COLO829 (cell line): ENCODE results near the gene MYEF2.

Experiments used
- DNase-seq: peaks from one replicate; pipeline ENCODE4 v3.0.0; 2012; ENCODE audit warnings: low spot score

Gene MYEF2, protein sequence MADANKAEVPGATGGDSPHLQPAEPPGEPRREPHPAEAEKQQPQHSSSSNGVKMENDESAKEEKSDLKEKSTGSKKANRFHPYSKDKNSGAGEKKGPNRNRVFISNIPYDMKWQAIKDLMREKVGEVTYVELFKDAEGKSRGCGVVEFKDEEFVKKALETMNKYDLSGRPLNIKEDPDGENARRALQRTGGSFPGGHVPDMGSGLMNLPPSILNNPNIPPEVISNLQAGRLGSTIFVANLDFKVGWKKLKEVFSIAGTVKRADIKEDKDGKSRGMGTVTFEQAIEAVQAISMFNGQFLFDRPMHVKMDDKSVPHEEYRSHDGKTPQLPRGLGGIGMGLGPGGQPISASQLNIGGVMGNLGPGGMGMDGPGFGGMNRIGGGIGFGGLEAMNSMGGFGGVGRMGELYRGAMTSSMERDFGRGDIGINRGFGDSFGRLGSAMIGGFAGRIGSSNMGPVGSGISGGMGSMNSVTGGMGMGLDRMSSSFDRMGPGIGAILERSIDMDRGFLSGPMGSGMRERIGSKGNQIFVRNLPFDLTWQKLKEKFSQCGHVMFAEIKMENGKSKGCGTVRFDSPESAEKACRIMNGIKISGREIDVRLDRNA

DNA sequence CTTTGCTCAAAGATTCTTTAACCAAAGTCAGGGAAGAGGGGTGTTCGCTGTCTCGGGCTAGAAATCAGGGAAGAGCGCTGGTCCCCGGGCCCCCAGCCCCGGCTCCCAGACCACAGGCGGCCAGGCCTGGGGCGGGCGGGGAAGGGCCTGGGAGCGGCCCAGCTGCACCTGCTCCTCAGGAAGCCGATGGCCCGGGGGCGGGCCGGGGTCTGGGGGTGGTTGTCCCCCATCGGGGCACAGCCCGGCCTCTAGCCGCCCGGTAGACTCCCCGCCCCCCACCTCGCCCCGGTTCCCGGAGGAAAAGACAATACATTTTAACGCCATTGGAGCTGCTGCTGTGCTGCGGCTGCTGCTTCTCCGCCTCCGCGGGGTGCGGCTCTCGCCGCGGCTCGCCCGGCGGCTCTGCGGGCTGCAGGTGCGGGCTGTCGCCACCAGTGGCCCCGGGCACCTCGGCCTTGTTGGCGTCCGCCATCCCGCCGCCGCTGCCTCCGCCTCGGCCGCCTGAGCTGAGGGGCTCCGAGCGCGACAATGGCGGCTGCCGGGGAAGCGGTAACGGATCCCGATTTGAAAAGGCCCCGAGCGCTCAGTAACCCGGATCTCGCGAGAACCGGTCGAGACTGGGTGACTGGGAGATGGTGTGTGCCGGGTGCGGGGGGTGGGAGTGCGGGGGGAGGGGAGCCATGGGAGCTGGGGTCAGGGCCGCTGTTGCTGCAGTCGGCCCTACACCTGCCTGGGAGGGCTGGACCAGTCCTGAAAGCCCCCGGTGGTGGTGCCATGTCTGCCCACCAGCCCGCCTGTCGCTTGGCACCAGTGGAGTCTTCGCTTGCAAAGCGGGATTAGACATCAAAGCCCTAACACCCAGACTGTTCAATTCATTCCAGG, at the start of gene MYEF2:
MYEF2 (minus strand) TSS at position 530 of the 882 bp plus-strand sequence; CDS start at position 472, 58 bp downstream.
- DNase-seq, result peak; percentile 6

GRCh38 chr15:48225771-48226170, 47.7 kb upstream of the MYEF2 start:
- DNase-seq, result no peak

- DNase-seq, result no peak
These were observed 44.5 kb upstream of the MYEF2 start for GRCh38 chr15:48222627-48223026.

GRCh38 chr15:48221885-48222284, 43.8 kb upstream of the MYEF2 start:
- DNase-seq, result no peak

- DNase-seq, result no peak
These were observed 43.2 kb upstream of the MYEF2 start for GRCh38 chr15:48221261-48221660.

GRCh38 chr15:48205981-48206380, 27.9 kb upstream of the MYEF2 start, which contains the start of gene SLC12A1:
SLC12A1 (plus strand) TSS chr15:48206302; CDS start chr15:48207720, 1,418 bp downstream.
- DNase-seq, result no peak

GRCh38 chr15:48202068-48202467, 24.0 kb upstream of the MYEF2 start:
- no peak for DNase-seq

DNA sequence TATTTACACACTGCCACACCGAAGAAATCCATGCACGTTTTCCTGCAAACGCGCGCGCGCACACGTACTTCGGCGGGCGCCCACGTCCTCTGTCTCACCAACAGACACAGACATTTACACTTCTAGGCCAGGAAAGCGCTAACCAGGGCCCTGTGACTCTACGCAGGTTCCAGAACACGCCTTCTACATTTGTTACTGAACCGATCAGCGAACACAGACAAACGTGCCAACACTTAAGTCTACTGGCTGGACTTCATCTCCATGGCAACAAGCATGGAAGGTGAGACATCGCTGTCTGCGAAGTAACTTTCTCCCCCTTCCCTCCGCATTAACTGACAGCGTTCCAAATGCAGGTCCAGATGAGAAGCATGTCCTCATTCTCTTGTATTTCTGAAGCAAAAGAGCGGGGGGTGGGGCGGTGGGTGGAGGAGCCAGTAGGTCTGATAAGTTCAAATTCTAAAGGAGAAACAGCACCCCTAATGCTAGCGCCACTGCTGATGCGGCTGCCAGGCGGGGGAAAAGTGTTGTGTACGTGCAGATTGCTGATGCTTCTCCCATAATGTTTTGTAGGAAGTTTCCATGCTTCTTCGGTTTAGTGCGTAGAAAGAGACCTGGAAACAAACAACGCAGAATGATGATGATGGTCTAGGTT, 13.6 kb upstream of the MYEF2 start, which contains the start of gene CTXN2:
CTXN2 (plus strand) TSS at position 92 of the 652 bp plus-strand sequence. CDS start 9,636 bp downstream, outside the sequence.
- no peak for DNase-seq

DNA sequence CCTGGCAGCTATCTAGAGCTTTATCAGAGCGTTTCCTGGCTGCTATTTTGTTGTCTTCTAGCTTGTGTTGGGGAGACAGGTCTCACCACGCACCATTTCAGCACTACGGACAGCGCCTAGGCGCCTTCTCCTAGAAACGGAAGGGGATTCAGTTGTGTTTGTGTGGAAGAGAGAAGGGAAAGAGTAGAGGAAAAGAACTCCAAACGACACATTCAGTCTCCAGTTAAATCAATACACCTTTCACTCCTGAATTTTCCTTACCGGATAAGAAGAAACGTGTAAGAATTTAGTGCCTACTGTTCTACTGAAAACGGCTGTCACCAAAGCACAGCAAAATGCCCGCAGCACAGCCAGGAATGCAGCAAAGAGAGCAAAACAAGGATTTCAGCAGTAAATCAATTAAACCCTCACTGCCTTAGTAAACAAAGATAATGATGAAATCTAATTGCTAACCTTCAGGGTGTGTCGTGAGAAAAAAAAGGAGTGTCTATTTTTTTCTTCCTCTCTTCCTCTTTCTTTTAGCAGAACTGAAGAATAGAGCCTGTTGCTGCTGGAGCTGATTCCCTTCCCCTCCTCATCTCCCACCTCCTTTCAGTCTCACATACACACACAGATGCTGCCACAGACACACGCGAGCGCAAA, 13.0 kb upstream of the MYEF2 start:
- peak; percentile 13 for DNase-seq

DNA sequence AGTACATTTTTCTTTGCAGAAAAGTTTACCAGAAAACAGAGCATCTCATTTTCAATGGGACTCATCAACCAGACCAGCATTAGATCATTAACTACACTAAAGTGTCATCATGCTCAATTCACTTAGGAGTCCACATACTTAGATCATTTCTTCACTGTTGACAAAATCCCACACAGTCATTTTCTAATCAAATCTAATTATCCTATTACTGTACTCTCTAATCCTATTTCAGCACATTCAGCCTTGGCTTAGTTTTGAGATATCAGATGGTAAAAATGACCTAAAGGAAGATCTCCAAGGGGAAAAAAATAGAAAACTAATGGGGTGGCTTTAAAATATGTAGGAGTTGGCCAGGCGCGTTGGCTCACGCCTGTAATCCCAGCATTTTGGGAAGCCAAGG, 8.2 kb upstream of the MYEF2 start:
- DNase-seq, result no peak

GRCh38 chr15:48185529-48185928, 7.4 kb upstream of the MYEF2 start:
- DNase-seq, result no peak

DNA sequence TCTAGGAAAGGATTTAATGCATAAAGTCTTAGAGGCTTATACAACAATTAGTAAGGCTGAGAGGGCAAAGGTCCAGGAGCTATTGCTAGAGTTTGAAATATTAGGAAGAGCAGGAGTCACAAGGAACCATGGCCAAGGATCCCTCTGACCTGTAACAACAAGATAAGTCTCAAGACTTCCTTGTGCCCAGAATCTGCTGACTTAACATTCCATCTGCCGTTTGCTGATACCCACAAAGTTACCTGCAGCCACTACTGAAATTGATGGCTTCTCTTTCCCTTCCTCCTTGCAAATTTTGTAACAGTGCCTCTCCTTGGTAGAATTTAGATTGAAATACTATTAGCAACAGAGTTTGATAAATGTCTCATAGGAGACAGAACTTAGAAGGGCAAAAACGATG, 4.7 kb upstream of the MYEF2 start:
- DNase-seq, result no peak

GRCh38 chr15:48178648-48178931, 495 bp upstream of the MYEF2 start:
- no peak for DNase-seq

DNA sequence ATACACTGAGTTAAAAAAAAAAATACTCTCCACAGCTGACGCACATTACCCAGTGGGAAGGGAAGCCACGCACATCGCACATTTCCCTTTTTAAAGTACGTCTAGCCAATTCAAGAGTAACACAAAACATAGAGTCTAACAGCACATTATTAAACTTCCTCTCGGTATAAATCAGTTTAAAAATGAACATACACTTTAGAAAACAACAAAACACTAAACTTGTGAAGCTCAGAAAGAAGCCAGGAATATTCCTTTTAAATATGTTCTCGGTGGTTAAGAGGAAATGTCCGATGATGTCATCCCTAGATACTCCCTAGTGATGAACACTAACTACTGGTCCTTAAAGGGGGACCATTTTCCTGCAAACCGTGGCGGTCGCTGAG, 721 bp downstream of the MYEF2 start:
- no peak for DNase-seq

DNA sequence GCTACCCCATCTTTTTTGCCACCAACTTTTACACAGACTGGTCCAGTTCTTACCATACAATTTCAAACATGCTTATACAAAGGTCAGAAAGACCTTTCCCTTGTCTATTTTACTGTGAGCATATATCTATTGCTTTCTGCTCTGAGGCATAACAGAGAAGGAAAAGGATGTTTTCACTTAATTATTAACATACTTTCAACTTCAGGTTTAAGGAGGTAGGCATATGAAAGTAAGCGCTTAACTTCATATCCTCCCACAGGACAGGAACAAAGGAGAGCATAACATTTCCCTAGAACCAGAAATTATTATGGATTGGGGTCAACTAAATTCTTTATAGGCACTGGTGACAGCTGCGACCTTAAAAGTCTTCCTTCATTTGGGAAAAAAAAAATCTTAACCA, 1.1 kb downstream of the MYEF2 start:
- no peak for DNase-seq

DNA sequence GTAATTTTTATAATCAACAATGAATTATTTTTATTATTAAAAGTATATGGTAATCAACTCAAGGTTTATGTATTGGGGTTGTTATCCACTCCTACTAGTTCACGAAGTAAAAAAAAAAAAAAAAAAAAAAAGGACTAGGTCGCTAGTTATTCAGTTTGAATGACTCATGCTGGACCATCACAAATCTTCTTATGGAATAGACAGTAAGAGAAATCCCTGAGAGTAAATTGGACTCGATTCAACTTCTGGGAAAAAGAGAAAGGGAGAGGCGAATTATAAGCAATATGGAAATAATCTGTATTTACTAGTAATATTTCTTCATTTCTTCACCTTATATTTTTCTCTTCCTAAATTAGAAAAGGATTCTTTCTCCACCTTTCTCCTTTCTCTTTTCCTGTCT, 2.0 kb downstream of the MYEF2 start:
- peak; percentile 4 for DNase-seq

DNA sequence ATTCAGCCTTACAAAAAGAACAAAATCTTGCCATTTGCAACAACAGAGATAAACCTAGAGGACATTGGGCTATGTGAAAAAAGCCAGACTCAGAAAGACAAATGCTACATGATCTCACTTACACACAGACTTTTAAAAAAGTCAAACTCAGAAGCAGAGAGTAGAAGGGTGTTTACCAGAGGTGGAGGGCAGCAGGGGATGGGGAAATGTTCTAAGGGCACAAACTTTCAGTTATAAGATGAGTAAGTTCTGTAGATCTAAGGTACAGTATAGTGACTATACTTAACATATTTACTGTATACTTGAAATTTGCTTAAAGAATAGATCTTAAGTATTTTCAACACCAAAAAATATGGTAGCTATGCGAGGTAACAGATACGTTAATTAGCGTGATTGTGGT, 3.0 kb downstream of the MYEF2 start:
- DNase-seq, result no peak

- peak; percentile 73 for DNase-seq
These were observed 7.1 kb downstream of the MYEF2 start for GRCh38 chr15:48170981-48171380.

GRCh38 chr15:48168616-48169015, 9.5 kb downstream of the MYEF2 start:
- DNase-seq, result no peak

DNA sequence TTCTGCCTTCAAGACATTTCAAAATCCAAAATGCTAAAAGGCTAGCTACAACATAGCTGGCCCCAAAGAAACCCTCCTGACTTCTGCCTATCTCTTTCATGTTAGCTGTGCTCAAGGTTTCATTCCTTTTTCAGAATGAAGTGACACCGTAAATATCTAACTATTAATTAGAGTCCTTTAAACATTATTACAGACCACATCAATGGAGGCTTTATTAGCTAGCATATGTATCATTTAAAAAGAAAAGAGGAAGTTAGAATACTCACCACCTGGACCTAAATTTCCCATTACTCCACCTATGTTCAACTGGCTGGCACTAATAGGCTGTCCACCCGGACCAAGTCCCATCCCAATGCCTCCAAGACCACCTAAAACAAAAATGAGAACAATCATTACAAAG, 24.6 kb downstream of the MYEF2 start:
- DNase-seq, result no peak

DNA sequence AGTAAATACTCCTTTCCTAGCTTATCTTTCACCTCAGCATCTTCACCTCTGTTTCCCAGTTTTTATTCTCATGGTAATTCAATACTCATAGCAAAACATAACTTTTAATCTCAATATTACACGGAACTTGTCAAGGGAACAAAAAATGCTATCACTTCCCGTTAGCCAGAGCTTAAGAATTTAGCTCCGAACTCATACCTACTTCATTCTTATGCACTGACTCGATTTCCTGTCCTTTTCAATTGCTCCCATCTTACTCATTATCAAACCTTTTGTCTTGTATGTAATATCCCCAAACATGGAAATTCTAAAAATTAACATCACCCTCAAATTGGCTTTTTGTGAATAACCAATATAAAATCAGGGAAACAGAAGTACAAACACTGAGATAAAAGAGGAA, 28.2 kb downstream of the MYEF2 start:
- no peak for DNase-seq

DNA sequence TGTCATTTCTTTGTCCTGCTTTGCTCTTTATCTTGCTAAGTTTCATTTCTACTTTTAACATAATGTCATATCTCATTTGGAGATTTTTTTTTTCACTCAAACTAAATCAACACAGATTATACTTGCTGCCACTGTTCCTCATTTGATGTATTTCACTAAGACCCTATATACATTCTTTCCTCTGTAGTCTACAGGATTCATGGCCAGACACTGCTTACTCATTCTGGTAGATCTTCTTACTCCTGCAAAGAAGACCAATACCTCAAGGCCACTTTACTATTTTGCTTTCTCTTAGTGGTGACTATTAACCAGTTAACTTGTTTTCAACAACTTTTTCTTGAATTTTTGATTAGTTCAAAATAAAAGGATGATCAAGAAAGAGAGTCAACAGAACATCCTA, 30.7 kb downstream of the MYEF2 start:
- no peak for DNase-seq
